IPS-18a (cell line): ENCODE data around the gene RUNX1.

Experiments used
- H3K27ac ChIP-seq: one replicate; pipeline ENCODE4 v1.5.1; 2013; ENCODE audit warnings: low read length
- H3K27me3 ChIP-seq: one replicate; pipeline ENCODE4 v1.6.1; 2013; ENCODE audit warnings: mild to moderate bottlenecking, low read length; ENCODE audit not compliant: control insufficient read depth, insufficient read depth
- H3K36me3 ChIP-seq: one replicate; pipeline ENCODE4 v1.6.1; 2013; ENCODE audit warnings: low read depth, low read length; ENCODE audit not compliant: control insufficient read depth
- H3K4me1 ChIP-seq: one replicate; pipeline ENCODE4 v1.6.1; 2013; ENCODE audit warnings: low read depth, low read length; ENCODE audit not compliant: control insufficient read depth
- H3K4me3 ChIP-seq: one replicate; pipeline ENCODE4 v1.5.1; 2013; ENCODE audit warnings: low read length
- H3K9ac ChIP-seq: one replicate; pipeline ENCODE4 v1.6.1; 2013; ENCODE audit warnings: mild to moderate bottlenecking, low read length, moderate library complexity
- H3K9me3 ChIP-seq: one replicate; pipeline ENCODE4 v1.6.1; 2013; ENCODE audit warnings: low read depth, low read length; ENCODE audit not compliant: control insufficient read depth

Gene RUNX1

GRCh38 chr21:34795175-34795547 is 253.9 kb downstream of the RUNX1 start:
- Histone ChIP-seq H3K9me3 (no peaks in the 10 kb centered on the region), H3K27me3 (no peaks in the 10 kb centered on the region), H3K4me1 (peaks cover 11% of the 10 kb centered on the region), H3K9ac (no peak overlapping the region), H3K36me3 (no peaks in the 10 kb centered on the region), H3K27ac (no peak overlapping the region), H3K4me3 (no peak overlapping the region)

GRCh38 chr21:34794686-34795085 is 254.4 kb downstream of the RUNX1 start:
- Histone ChIP-seq H3K4me3 (no peak overlapping the region), H3K4me1 (peaks cover 11% of the 10 kb centered on the region), H3K9ac (no peak overlapping the region), H3K27me3 (no peaks in the 10 kb centered on the region), H3K36me3 (no peaks in the 10 kb centered on the region), H3K9me3 (no peaks in the 10 kb centered on the region), H3K27ac (no peak overlapping the region)

GRCh38 chr21:34793471-34793870 is 255.6 kb downstream of the RUNX1 start:
- Histone ChIP-seq H3K36me3 (no peaks in the 10 kb centered on the region), H3K9me3 (no peaks in the 10 kb centered on the region), H3K9ac (no peak overlapping the region), H3K27me3 (no peaks in the 10 kb centered on the region), H3K27ac (no peak overlapping the region), H3K4me3 (no peak overlapping the region), H3K4me1 (peaks cover 11% of the 10 kb centered on the region)

GRCh38 chr21:34792504-34793089 is 256.5 kb downstream of the RUNX1 start:
- Histone ChIP-seq H3K27ac (no peak overlapping the region), H3K36me3 (no peaks in the 10 kb centered on the region), H3K4me3 (no peak overlapping the region), H3K9me3 (no peaks in the 10 kb centered on the region), H3K9ac (no peak overlapping the region), H3K4me1 (peaks cover 14% of the 10 kb centered on the region), H3K27me3 (no peaks in the 10 kb centered on the region)

- Histone ChIP-seq H3K27ac (no peak overlapping the region), H3K9me3 (no peaks in the 10 kb centered on the region), H3K4me3 (no peak overlapping the region), H3K9ac (no peak overlapping the region), H3K4me1 (peaks cover 12% of the 10 kb centered on the region), H3K27me3 (no peaks in the 10 kb centered on the region), H3K36me3 (no peaks in the 10 kb centered on the region)
These were observed 257.2 kb downstream of the RUNX1 start for GRCh38 chr21:34791776-34792503.

GRCh38 chr21:34790834-34791233 is 258.3 kb downstream of the RUNX1 start:
- Histone ChIP-seq H3K9ac (no peak overlapping the region), H3K36me3 (no peaks in the 10 kb centered on the region), H3K4me3 (no peak overlapping the region), H3K4me1 (peaks cover 7% of the 10 kb centered on the region), H3K27me3 (no peaks in the 10 kb centered on the region), H3K27ac (no peak overlapping the region), H3K9me3 (no peaks in the 10 kb centered on the region)

- H3K9ac ChIP-seq: no peak overlapping the region
- no peak overlapping the region for H3K4me3 ChIP-seq
- no peak overlapping the region for H3K27ac ChIP-seq
- H3K36me3 ChIP-seq: no peaks in the 10 kb centered on the region
- no peaks in the 10 kb centered on the region for H3K9me3 ChIP-seq
- H3K27me3 ChIP-seq: no peaks in the 10 kb centered on the region
- peaks cover 6% of the 10 kb centered on the region for H3K4me1 ChIP-seq
These were observed 258.8 kb downstream of the RUNX1 start for GRCh38 chr21:34790341-34790740.

GRCh38 chr21:34788879-34789278 is 260.2 kb downstream of the RUNX1 start:
- Histone ChIP-seq H3K4me1 (peaks cover 4% of the 10 kb centered on the region), H3K9me3 (no peaks in the 10 kb centered on the region), H3K27ac (no peak overlapping the region), H3K27me3 (no peaks in the 10 kb centered on the region), H3K36me3 (no peaks in the 10 kb centered on the region), H3K9ac (no peak overlapping the region), H3K4me3 (no peak overlapping the region)

- peaks cover 4% of the 10 kb centered on the region for H3K4me1 ChIP-seq
- no peak overlapping the region for H3K27ac ChIP-seq
- no peaks in the 10 kb centered on the region for H3K9me3 ChIP-seq
- H3K27me3 ChIP-seq: no peaks in the 10 kb centered on the region
- no peak overlapping the region for H3K9ac ChIP-seq
- H3K36me3 ChIP-seq: no peaks in the 10 kb centered on the region
- no peak overlapping the region for H3K4me3 ChIP-seq
These were observed 265.3 kb downstream of the RUNX1 start for GRCh38 chr21:34783815-34784214.

- H3K27ac ChIP-seq: no peak overlapping the region
- H3K4me1 ChIP-seq: peaks cover 3% of the 10 kb centered on the region
- H3K9ac ChIP-seq: no peak overlapping the region
- no peak overlapping the region for H3K4me3 ChIP-seq
- H3K9me3 ChIP-seq: no peaks in the 10 kb centered on the region
- H3K36me3 ChIP-seq: no peaks in the 10 kb centered on the region
- H3K27me3 ChIP-seq: no peaks in the 10 kb centered on the region
These were observed 266.4 kb downstream of the RUNX1 start for GRCh38 chr21:34782506-34783360.

- Histone ChIP-seq H3K9me3 (no peaks in the 10 kb centered on the region), H3K4me3 (no peak overlapping the region), H3K9ac (no peak overlapping the region), H3K27ac (no peak overlapping the region), H3K36me3 (no peaks in the 10 kb centered on the region), H3K27me3 (no peaks in the 10 kb centered on the region), H3K4me1 (no peaks in the 10 kb centered on the region)
These were observed 267.6 kb downstream of the RUNX1 start for GRCh38 chr21:34781526-34781925.
